Kidney glomerular epithelial cell (primary cell): ENCODE results near the gene NHERF2.
A peak's percentile ranks its signal among the peaks of the same experiment; 100 is the strongest.

Experiments
- DNase-seq: peaks from one replicate; lab custom pipeline; 2025; lab: John Stamatoyannopoulos, UW

The NHERF2 gene

GRCh38 chr16:2026461-2027023, at the start of gene NHERF2:
Gene NHERF2, plus strand, starts transcription at chr16:2026902. Its CDS starts 104 bp downstream, at chr16:2027006.
- no peak for DNase-seq

GRCh38 chr16:1976951-1977874, 49.5 kb upstream of the NHERF2 start:
- no peak for DNase-seq

DNA sequence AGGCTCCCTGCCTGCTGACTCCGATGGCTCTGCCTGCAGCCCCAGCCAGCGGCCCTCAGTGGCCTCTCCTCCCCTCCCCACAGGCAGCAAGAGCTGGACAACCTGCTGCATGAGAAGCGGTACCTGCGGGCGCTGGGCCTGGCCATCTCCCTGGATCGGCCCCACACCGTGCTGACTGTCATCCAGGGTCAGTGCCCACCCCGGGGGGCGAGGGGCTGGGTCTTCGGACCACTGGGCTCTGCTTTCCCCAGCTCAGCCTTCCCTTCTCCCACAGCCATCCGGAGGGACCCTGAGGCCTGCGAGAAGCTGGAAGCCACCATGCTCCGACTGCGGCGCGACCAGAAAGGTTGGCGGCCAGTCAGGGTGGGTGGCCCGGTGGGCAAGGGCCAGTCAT, 48.8 kb upstream of the NHERF2 start:
- DNase-seq: no peak

- no peak for DNase-seq
These were observed 48.1 kb upstream of the NHERF2 start for GRCh38 chr16:1978476-1979120.

GRCh38 chr16:1979271-1980029, 47.3 kb upstream of the NHERF2 start:
- DNase-seq: no peak

DNA sequence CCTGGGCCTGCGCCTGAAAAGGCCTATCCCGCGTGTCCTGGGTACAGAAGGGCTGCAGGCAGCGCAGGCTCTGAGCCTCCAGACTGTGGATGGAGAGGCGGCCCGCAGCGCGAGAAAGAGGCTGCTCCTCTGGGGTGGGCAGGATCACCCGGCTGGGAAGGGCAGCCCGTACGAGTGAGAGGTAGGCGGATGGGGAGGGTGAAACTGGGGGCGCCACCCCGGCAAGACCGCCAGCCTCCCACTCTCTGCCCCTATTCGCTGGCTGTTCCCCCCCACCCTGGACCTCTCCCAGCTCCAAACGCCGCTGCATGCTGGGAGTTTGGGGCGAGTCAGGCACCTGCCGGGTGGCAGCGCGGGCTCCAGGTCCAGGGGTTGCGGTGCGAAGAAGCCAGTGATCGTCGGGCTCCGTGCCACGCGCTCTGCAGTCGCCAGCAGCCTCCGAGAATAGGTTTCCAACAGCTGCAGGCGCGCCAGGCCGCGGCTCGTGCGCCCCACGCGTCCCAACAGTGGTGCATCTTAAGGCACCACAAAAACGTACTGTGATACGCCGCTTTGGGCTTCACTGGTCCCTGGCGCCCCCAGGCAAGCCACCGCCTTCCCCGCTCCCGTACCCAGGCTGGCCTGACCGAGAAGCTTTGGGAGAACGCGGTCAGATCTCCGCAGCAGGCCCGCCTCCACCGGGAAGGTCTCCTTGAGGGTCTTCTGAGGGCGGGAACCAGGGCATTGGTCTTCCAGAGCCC, 46.5 kb upstream of the NHERF2 start:
- DNase-seq: no peak

GRCh38 chr16:1980770-1981087, 46.0 kb upstream of the NHERF2 start:
- no peak for DNase-seq

DNA sequence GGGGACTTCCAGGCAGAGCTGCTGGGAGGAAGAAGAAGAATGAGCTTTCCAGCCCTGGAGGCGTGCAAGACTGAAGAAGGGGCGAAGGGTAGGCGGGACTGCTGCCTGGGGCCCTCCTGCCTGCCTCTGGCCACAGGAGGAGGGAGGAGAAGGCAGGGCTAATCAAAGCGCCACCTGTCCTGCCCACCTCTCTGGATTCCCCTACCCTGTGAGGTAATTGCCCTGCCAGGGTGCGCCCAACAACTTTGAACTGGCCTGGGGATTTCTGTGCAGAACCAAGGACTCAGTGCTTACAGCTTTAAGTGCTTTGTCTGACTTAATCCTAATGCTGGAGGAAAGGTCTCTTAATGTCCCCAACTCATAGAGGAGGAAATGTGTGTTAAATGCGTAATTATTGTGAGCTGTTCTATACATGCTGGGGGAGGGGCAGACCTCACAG, 45.3 kb upstream of the NHERF2 start, which contains the start of gene NOXO1:
NOXO1 (minus strand) TSS at position 72 of the 439 bp plus-strand sequence. CDS start 290 bp downstream, outside the sequence.
- no peak for DNase-seq

GRCh38 chr16:1982013-1982433, 44.7 kb upstream of the NHERF2 start:
- DNase-seq: no peak

DNA sequence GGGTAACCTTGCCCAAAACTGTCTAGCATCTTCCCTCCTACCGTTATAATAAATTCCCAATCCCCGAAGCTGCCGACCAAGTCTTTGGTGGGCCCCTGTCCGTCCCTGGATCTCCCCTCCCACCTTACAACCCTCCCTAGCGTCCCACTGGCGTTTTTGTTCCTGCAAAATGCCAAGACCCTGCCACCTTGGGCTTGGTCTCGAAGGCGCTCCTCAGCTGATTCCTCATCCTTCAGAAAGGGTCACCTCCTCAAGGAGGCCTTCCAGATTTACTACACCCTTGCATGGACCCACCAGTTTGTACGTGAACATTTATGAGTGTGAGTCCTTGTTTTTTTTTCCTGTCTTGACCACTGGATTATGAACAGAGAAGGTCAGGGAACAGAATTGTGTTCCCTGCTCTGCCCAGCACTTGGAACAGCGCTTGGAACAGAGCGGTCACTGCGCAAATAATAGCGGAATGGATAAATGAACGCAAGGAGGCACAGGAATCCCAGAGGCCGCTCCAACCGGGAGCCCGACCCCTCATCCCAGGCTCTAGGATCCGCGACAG, 43.6 kb upstream of the NHERF2 start:
- no peak for DNase-seq

- peak; percentile 77 for DNase-seq
These were observed 43.0 kb upstream of the NHERF2 start, which contains the start of gene GFER for GRCh38 chr16:1983544-1984346. Gene GFER, plus strand, starts transcription at chr16:1984193. Its CDS starts 26 bp downstream, at chr16:1984219.

GRCh38 chr16:1984347-1985225, 42.1 kb upstream of the NHERF2 start:
- no peak for DNase-seq

DNA sequence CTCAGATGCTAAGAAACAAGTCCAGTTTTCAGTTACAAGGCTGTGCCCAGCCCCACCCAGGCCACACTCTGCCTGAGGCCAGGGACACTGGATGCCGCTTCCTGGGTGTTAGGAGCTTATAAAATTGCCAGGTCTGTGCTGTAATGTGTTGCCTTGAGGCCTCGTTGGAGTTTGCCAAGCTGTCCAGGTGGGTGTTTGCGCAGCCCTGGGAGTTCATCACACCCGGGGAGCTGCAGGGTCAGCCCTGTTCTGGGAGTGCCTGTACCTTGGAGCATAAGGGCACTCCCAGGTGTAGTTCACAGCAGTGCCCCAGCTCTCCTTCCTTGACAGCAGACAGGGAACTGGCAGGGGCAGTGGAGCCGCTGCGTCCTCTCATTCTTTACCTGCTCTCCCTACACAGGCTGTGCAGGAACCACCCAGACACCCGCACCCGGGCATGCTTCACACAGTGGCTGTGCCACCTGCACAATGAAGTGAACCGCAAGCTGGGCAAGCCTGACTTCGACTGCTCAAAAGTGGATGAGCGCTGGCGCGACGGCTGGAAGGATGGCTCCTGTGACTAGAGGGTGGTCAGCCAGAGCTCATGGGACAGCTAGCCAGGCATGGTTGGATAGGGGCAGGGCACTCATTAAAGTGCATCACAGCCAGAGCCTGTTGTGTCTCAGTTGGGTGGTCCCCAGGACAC, 41.1 kb upstream of the NHERF2 start:
- DNase-seq: no peak

DNA sequence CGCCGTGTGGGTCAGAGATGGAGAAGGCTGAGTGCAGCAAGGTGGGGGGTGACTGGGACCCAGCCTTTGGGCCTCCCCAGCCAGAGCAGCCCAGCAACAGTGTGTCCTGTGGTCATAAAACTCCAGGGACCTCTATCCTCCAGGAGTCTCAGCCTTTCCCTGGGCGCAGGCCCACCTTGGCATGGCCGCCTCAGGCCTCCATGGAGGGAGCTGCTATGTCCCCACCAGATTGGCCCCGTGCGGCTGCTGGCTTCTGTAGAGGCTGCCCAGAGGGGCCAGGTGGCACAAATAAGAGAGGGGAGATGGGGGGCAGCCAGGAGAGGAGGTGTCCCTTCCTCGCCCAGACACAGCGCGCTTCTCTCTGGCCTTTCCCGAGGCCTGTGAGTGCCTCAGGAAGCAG, 39.5 kb upstream of the NHERF2 start:
- DNase-seq: no peak

GRCh38 chr16:1989209-1990100, 37.2 kb upstream of the NHERF2 start, which contains the start of gene SYNGR3:
Gene SYNGR3, plus strand, starts transcription at chr16:1989970. Its CDS starts 133 bp downstream, at chr16:1990103.
- DNase-seq: no peak

- DNase-seq: no peak
These were observed 36.7 kb upstream of the NHERF2 start for GRCh38 chr16:1990101-1990350.

DNA sequence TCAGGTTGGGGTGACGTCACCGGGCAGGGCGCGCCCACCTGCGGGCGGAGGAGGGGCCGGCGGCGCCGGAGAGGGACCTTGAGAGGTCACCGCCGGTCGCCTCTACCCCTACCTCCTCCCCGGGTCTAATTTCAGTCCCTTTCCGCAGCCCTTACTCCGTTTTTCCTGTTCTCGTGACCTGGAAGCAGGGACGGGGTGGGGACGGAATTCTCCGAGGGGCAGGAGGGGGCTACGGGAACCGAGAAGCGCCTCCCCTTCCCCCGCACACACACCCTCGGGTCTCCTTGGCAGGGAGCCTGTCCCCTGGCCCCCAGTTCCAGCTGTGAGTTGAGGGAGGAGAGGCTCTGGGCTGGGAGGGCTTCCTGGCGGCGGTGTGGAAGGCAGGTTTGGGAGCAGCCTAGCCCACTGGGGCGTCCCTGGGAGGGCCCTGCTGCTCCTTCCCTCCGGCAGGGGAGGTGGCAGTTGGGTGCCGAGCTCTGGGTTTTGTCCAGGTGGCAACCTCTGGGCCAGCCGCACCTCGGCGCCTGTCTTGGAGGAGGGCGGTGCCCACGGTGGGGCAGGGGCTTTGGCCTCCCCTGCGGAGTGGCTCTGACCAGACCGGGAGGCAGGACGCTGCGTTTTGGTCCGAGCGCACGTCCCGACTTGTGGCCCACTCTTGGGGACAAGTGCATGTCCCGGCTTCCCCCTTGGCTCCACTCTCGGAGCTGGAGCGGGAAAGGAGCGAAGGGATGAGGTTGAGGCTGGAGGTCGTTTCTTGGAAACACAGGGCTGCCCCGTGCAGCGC, 36.2 kb upstream of the NHERF2 start:
- DNase-seq: no peak
